HL-60/S4 treated with phorbol 12-myristate 13-acetate at 8.2 ng/mL for 4 days and 3 days (cell line): ENCODE data around the gene DYNC2H1.

Source experiments
- in situ Hi-C: fragments of 300-500 bp; cut with MboI; formaldehyde crosslinking; loops from 2 replicates; pipeline ENCODE4 v1.15.0; 2022; ENCODE audit warnings: low sequenced_read_pairs

DYNC2H1 gene

DNA sequence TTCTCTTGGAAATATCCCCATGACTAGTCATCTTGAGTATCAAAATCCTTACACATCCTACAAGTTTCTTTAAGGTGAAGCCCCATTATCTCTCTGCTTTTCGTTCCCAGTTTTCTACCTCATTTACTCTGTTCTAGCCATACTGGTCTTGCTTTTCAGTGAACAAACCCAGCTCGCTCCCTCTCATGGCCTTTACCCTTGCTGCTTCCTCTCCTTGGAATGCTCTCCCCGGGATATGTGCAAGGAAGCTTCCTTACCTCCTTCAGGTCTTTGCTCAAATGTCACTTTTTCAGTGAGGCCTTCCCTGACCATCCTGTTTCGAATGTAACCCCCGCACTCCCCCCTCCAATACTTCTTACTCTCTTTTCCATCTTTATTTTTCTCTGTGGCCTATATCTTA lies 331.8 kb downstream of the DYNC2H1 start:
- in situ Hi-C loops, result no loop called here

DNA sequence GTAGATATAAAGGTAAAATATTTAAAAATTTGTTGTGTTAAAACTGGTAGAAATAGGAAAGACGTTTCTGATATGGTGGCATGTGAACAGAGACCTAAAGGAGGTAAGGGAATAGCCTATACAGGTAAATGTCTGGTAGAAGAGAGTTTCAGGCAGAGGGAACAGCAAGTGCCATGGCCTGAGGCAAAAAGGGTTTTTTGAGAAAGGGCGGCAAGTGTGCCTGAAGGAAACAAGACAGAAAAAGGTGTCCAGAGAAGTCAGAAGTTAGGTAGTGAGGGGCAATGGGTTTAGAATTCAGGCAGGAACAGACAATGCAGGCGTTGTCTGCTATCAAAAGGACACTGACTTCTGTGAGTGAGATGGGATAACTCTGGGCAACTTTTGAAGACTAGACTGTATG lies 339.7 kb downstream of the DYNC2H1 start:
- in situ Hi-C loops, result no loop called here

DNA sequence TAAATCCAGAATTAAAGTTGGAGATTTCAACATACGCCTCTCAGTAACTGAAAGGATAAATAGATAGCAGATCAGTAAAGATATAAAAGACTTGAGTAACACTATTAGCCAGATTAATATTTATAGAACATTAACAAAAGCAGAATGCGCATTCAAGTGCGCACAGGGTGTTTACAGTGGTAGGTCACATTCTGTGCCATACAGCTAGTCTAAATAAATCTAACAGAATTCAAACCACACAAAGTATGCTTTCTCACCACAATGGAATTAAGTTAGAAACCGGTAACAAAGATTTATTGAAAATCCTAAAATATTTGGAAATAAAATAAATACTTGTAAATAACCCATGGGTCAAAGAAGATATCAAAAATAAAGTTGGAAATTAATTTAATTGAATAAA lies 341.0 kb downstream of the DYNC2H1 start:
- in situ Hi-C loops, result no loop called here

DNA sequence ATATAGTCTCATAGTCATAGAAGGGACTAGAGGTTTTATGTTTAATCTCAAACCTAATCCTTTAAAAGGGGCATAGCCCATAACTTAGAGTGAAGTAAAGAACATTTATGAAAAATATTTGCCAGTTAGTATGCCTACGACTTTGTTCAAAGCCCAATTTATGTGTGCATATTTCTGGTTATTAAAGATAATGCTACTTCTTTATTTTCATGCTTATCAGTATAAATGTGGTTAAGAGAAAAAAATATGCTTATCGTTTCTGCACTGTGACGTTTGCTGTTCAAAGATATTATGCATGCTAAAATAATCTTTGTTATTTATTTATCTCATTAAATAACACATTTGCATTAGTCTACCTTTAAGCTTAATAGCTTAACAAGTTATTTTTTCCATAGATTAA lies 343.9 kb downstream of the DYNC2H1 start:
- in situ Hi-C loops, result no loop called here

DNA sequence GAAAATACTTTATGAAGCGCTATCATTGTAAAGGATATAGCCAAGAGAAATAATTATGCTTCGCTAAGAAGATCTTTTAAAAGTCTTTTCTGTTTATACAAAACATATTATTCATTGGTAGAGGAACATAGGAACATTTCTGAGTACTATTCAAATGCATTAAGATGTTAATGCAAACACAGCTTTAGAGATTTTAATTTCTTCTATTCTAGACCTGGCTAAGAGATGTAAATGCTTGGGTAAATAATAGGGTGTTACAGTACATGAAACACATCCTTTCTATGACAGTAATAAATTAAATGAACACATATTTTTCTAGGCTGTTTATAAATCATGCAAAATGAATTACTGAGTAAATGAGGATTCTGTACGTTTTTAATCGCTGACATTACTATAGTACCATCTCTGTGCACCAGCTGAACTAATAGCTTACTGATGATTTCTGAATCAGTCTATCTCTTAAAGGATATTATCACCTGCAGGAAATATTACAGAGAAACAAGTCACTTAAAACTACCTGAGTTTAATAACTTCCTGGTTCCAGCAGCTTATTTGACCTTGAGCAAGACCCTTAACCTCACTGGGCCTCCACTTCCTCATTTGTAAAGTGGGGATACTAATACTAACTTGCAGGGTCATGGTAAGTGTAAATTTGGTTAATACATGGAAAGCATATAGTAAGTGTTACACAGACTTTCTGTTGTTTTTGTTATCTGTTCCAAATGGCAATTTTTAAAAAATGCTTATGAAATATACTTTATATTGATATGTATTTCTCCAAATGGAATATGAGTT lies 344.9 kb downstream of the DYNC2H1 start:
- in situ Hi-C loops, result no loop called here

DNA sequence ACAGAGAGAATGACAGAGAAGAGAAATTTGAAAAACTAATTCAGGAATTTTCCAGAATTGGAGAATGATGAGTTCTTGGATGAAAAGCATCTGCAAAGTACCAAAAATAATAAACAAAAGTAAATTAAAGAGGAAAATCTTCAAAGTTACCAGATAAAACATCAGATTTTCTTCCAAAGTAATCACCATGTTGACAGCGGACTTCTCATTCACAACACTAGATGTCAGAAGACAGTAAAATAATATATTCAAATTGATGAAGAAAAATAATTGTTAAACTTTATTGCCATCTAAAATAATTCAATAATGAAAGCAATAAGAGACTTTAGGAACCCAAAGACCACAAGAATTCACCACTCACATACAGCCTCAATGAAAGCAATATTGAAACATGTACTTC lies 355.2 kb downstream of the DYNC2H1 start:
- in situ Hi-C loops, result no loop called here

DNA sequence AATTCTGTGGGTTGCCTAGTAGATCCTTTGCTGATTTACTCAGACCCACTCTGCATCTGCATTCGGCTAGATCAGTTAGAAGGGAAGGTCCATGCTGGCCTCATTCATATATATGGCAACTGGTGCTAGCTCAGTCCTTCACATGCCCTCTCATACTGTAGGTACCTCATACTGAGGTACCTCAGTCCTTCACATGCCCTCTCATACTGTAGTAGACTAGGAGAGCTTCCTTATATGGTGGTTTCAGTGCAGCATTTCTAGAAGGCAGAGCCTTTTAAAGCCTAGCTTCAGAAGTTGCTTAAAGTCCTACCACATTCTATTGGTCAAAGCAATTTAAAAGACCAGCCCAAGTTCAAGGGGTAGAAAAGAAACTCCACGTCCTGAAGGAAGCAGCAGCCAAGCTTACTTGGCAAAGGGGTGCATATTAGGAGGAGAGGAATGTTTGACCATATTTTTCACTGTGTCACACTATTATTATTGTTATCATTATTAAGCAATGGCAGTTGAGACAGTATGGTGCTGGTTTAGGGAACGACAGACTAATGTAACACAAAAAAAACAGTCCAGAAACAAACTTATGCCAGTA lies 356.4 kb downstream of the DYNC2H1 start:
- in situ Hi-C loops, result no loop called here

DNA sequence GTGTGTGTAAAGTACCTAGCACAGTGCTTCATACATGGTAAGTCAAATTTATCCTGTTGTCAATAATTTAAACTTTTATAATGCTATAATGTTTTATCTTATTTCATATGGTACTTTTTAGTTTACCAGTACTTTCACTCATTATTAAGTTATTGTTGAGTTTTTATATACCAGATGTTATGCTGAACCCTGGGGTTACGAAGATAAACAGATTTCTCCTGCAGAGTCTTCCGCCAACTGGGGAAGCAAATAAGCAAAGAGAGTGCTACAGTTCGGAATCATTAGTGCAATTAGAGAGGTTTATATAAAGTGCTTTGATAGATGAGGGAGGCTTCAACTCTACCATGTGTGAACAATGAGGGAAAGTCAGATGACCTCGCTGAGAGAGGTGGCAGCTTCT lies 362.3 kb downstream of the DYNC2H1 start:
- in situ Hi-C loops, result no loop called here

DNA sequence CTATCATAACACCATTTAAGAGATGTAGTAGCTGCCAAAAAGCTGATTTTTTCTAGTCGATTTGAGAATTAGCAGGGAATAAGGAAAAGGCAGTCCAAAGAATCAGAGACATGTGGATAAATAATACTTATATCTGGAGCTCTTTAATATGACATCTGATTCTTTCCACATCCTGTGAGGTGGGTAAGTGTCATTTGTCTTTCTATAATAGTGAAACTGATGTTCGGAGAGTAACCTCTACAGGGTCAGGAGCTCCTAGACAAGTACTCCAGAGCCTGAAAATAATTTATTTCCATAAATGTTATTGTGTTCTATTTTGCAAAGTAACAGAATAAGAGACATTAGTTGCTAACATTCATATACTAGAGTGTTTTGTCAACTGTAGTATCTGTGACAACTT lies 367.6 kb downstream of the DYNC2H1 start:
- in situ Hi-C loops, result no loop called here

DNA sequence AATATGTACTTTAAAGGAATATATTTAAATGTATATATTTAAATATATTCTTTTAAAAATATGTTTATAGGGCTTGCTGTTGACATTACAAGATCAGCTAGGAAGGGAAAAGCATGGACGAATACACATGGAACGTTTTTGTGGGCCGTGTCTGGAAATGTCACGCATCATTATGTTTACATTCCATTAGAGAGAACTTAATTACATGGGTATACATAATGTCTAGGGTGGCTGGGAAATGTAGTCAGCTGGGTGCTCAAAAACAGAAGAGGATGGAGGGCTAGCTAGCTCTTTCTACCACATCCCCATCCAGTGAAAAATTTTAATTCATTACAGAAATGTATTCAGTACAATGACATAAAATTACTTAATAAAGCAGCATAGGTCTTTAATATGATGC lies 371.2 kb downstream of the DYNC2H1 start:
- in situ Hi-C loops, result no loop called here

DNA sequence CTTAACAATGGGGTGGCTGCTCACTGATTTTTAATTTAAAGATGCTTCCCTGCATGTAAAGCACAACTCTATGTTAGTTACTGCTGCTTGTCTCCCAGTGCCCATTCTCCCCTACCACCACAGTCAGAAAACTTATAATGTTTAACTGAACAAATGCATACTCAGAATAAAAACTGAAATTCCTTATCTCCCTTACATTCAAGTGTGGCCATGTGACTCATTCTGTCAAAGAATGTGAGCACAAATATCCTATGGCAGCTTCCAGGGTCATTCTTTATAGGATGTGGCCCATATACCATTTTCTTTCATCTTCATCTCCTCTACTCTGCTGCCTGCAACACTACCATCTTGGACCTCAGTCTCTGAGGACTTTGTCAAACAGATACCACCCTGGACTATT lies 374.8 kb downstream of the DYNC2H1 start:
- in situ Hi-C loops, result no loop called here

DNA sequence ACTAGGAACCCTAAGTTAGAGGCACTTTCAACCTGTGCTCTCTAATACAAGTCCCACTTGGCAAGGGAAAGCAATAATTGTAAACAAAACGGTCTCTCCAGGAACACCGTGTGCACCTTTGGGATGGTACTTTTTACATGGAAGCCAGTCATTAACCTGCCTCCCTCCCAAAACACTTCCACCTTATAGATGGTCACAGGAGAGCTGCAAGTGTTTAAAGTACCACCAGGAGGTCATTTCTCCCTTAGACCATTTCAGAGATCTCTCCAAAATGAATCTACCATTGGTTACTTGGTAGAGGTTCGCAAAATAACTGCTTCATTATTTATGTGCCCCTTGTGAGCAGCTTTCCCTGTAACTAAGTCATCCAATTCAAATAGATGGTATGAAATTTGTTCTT lies 375.3 kb downstream of the DYNC2H1 start:
- in situ Hi-C loops, result no loop called here

DNA sequence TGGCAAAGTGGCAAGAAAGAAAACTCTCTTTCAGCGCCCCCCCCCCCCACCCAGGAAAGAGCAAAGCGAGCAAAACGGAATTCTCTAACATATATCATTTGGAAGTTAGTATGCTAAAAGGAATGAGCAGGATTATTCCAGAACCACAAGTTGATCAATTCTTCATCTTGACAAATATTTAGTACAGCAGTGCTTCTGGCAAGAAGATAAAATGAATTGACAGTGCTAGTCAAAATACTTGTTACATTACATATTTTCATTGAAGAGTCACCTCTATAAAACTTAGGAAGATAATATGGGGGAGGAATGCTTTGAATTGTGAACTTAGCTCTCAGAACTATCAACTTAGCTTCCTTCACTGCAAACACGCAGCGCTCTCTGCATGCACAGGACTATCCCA lies 377.4 kb downstream of the DYNC2H1 start:
- in situ Hi-C loops, result no loop called here

DNA sequence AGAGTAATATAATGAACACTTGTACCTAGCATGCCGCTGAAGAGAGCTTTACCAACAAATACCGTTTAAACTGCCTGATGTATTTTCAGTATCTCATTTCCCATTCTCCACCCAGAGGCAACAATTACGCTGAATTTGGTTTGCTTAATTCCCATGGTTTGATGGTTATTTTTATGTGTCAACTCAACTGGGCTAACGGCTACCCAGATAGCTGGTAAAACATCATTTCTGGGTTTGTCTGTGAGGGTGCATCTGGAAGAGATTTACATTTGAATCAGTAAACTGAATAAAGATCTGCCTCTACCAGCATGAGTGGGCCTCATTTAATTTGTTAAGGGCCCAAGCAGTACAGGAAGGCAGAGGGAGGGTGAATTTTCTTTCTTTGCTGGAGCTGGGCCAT lies 377.9 kb downstream of the DYNC2H1 start:
- in situ Hi-C loops, result no loop called here

DNA sequence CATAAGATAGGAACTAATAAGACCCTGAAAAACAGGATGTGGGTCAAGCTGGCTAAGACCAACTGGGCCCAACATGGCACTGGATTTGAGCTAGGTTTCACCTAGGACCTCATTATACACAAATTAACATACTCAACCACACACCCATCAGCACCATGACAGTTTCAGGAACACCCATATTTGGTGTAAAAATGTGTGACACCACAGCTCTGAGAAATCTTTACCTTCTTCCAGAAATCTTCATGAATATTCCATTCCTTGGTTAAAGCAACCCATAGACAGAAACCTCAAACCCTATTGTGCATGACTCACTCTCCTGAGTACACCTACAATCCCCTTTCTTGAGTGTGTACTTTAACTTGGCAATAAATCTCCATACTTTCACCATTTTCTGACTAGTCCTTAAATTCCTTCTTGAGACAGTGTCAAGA lies 378.8 kb downstream of the DYNC2H1 start:
- in situ Hi-C loops, result no loop called here

DNA sequence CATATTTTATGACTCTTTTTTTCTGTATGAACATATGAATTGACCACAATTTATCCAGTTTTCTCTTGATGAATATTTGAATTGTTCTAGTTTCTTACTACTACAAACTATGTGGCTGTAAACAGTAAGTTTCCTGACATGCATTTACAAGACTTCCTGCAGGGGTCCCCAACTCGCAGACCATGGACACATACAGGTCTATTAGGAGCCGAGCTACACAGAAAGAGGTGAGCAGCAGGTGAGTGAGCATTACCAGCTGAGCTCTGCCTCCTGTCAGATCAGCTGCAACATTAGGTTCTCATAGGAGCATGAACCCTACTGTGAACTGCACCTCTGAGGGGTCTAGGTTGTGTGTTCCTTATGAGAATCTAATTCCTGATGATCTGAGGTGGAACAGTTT lies 379.4 kb downstream of the DYNC2H1 start:
- in situ Hi-C loops, result no loop called here

DNA sequence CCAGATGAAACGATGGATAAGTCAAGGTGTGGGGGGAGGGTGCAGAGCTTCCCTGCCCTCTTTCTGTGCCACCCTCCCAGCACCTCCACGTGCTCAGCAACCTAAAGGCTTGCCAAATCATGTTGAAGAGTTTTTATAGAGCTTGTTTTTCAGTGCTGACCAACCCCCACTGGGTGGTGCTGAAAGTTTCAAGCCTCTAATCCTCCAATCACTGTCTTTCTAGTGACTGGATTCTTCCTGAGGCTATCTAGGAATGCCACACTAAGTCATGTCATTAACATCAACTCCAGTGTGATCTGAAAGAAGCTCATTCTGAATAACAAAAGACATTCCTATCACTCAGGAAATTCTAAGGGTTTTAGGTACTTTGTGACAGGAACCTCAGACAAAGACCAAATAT lies 382.6 kb downstream of the DYNC2H1 start:
- in situ Hi-C loops, result no loop called here

DNA sequence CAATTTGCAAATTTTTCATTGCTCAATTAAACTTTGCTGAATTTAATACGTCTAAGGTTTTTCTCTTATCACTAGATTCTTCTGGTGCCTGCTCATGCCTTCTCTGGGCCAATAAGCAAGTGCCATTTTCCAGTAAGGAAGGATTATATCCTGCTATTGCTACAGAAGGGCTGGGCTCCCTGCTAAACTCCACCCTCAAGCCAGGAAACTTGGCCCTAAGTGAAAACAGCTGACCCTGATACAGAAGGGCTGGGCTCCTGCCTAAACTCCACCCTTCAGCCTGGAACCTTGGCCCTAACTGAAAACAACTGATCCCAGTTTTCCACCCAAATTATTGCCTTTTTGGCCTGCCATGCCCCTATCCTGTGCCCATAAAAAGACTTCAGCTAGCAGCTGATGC lies 385.3 kb downstream of the DYNC2H1 start:
- in situ Hi-C loops, result no loop called here

DNA sequence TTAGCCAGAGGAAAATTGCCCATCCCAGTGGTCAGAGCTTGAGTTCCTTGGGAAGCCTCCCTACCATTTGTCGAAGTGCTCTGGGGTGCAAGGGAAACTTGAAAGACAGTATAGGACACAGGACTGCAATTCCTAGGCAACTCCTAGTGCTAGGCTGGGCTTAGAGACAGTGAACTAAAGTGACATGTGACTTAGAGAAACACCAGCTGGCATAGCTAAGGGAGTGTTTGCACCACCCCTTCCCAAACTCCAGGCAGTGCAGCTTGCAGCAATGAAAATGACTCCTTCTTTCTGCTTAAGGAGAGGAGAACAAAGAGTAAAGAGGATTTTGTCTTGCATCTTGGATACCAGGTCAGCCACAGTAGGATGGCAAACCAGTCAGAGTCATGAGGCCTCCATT lies 388.0 kb downstream of the DYNC2H1 start:
- in situ Hi-C loops, result no loop called here

DNA sequence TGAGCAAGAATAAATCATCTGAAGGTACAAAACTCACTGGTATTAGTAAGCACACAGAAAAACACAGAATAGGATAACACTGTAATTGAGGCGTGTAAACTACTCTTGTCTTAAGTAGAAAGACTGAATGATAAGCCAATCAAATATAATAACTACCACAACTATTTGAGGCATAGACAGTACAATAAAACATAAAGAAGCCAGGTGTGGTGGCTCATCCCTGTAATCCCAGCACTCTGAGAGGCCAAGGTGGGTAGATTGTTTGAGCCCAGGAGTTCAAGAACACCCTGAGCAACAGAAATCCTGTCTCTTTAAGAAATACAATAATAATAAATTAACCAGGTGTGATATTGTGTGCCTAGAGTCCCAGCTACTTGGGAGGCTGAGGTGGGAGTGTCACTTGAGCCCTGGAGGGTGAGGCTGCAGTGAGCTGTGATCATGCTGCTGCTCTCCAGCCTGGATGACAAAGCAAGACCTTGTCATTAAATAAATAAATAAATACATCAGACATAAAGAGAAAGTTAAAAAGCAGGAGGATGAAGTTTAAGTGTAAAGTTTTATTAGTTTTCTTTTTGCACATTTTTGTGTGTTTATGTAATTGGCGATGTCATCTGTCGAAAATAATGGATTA lies 390.6 kb downstream of the DYNC2H1 start:
- in situ Hi-C loops, result no loop called here

DNA sequence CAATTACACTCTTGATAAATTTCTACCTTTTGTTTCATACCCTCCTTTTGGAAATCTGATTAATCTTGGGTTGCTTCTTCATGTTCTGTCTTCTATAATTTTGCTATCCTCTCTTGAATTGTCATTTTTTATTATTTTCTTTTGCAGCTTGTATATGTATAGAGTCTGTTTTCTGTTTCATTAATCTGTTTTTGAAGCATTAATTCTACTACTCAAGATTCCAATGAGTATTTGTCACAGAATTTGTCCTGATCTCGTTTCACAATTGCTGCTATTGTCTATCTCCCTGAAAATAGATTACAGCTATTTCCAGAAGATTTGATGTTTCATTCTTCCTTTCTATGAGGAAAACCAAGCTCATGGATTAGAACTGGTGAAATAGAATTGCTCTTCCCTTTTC lies 406.1 kb downstream of the DYNC2H1 start:
- in situ Hi-C loops, result no loop called here

DNA sequence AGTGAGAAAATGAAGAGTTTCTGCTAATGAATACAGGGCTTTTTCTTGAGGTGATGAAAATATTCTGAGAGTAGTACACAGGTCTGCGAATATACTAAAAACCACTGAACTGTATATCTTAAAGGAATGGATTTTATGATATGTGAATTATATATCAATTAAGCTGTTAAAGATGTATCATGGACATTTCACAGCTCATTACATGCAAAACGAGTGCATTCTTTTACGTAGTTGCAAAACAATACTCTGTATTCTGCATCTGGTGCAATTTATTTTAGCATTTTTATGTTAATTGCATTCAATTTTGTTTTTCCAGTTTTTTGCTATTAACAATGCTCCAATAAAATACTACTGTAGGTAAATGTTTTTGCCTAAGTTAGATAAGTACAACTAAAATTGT lies 411.6 kb downstream of the DYNC2H1 start:
- in situ Hi-C loops, result no loop called here
